GM18858 (cell line): ENCODE data around the gene CGREF1.

ENCODE experiments used
- ATAC-seq: cut with Tn5 transposase; IDR thresholded peaks from one replicate; pipeline ENCODE4 v1.9.1; 2021; ENCODE audit not compliant: unreplicated experiment

The CGREF1 gene

GRCh38 chr2:27089111-27089954 lies 29.6 kb downstream of the CGREF1 start:
- no peak for ATAC-seq

- ATAC-seq: no peak
These were observed 30.3 kb downstream of the CGREF1 start for GRCh38 chr2:27088634-27089033.

GRCh38 chr2:27087823-27088410 lies 31.0 kb downstream of the CGREF1 start:
- ATAC-seq: no peak

- ATAC-seq: no peak
These were observed 32.0 kb downstream of the CGREF1 start, which contains the start of gene KHK for GRCh38 chr2:27086724-27087593. Gene KHK (plus strand): TSS chr2:27086772. CDS start chr2:27087260, 488 bp downstream.

- peak; percentile 75 for ATAC-seq
These were observed 32.7 kb downstream of the CGREF1 start for GRCh38 chr2:27086090-27086723.

GRCh38 chr2:27085673-27086089 lies 33.2 kb downstream of the CGREF1 start:
- ATAC-seq: no peak

GRCh38 chr2:27085062-27085672 lies 33.8 kb downstream of the CGREF1 start:
- no peak for ATAC-seq

- no peak for ATAC-seq
These were observed 34.4 kb downstream of the CGREF1 start for GRCh38 chr2:27084297-27085061.

- no peak for ATAC-seq
These were observed 35.3 kb downstream of the CGREF1 start for GRCh38 chr2:27083410-27084296.

GRCh38 chr2:27082773-27083409 lies 36.0 kb downstream of the CGREF1 start:
- no peak for ATAC-seq

GRCh38 chr2:27081984-27082772 lies 36.8 kb downstream of the CGREF1 start:
- no peak for ATAC-seq

- no peak for ATAC-seq
These were observed 38.4 kb downstream of the CGREF1 start for GRCh38 chr2:27080603-27080936.

- ATAC-seq: no peak
These were observed 38.8 kb downstream of the CGREF1 start for GRCh38 chr2:27080140-27080469.

GRCh38 chr2:27079233-27080139 lies 39.4 kb downstream of the CGREF1 start:
- ATAC-seq: no peak

GRCh38 chr2:27078267-27079194 lies 40.4 kb downstream of the CGREF1 start, which contains the start of gene EMILIN1:
Gene EMILIN1 (plus strand): TSS chr2:27078615. CDS start chr2:27079066, 451 bp downstream.
- ATAC-seq: no peak

GRCh38 chr2:27077231-27077630 lies 41.7 kb downstream of the CGREF1 start:
- ATAC-seq: no peak
